HL-60 (cell line): ENCODE data around the gene ZDHHC4.

ENCODE experiments used
- DNase-seq, 2 experiments: peaks; one replicate each; pipeline ENCODE4 v3.0.0-alpha.2; 2010 to 2020; ENCODE audit warnings: low read depth in 1 of 2, low spot score in 1 of 2
- H3K27ac ChIP-seq: fragments of 250-450 bp; sonication (Bioruptor Pico); replicated peaks from 2 replicates; pipeline ENCODE4 v1.5.1; 2020; ENCODE audit warnings: mild to moderate bottlenecking, moderate library complexity
- H3K27me3 ChIP-seq: fragments of 250-450 bp; sonication (Bioruptor Pico); 2 replicates; pipeline ENCODE4 v1.5.1; 2021; ENCODE audit warnings: mild to moderate bottlenecking, moderate library complexity; ENCODE audit not compliant: insufficient read depth, poor library complexity, severe bottlenecking
- H3K4me3 ChIP-seq: replicated peaks from 2 replicates; pipeline ENCODE4 v1.5.1; 2011; ENCODE audit warnings: mild to moderate bottlenecking, control low read depth, low read length; ENCODE audit not compliant: insufficient read depth
- GABPA ChIP-seq: IDR thresholded peaks from 2 replicates; pipeline ENCODE4 v1.6.1; 2012; ENCODE audit warnings: low read depth
- SPI1 ChIP-seq: IDR thresholded peaks from 2 replicates; pipeline ENCODE4 v1.6.1; 2012; ENCODE audit warnings: low read depth, mild to moderate bottlenecking, borderline replicate concordance
- TF ChIP-seq, protein P1 (sequence below): IDR thresholded peaks from 2 replicates; pipeline ENCODE4 v1.6.1; 2012; ENCODE audit warnings: low read depth; ENCODE audit not compliant: insufficient replicate concordance

ZDHHC4 gene

GRCh38 chr7:6637544-6638229 is 60.4 kb downstream of the ZDHHC4 start:
- H3K4me3 ChIP-seq: peak overlapping the region; percentile 78
- DNase-seq: peak in 1 of 2 experiments; percentile 32
- TF ChIP-seq SPI1 (peak; percentile 75; the same call in 1 of the 2 replicates), GABPA (no peak)
- TF ChIP-seq, protein P1, sequence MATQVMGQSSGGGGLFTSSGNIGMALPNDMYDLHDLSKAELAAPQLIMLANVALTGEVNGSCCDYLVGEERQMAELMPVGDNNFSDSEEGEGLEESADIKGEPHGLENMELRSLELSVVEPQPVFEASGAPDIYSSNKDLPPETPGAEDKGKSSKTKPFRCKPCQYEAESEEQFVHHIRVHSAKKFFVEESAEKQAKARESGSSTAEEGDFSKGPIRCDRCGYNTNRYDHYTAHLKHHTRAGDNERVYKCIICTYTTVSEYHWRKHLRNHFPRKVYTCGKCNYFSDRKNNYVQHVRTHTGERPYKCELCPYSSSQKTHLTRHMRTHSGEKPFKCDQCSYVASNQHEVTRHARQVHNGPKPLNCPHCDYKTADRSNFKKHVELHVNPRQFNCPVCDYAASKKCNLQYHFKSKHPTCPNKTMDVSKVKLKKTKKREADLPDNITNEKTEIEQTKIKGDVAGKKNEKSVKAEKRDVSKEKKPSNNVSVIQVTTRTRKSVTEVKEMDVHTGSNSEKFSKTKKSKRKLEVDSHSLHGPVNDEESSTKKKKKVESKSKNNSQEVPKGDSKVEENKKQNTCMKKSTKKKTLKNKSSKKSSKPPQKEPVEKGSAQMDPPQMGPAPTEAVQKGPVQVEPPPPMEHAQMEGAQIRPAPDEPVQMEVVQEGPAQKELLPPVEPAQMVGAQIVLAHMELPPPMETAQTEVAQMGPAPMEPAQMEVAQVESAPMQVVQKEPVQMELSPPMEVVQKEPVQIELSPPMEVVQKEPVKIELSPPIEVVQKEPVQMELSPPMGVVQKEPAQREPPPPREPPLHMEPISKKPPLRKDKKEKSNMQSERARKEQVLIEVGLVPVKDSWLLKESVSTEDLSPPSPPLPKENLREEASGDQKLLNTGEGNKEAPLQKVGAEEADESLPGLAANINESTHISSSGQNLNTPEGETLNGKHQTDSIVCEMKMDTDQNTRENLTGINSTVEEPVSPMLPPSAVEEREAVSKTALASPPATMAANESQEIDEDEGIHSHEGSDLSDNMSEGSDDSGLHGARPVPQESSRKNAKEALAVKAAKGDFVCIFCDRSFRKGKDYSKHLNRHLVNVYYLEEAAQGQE: no peak
- H3K27ac ChIP-seq: peak overlapping the region; percentile 44
- H3K27me3 ChIP-seq: no peaks in the 10 kb centered on the region
